OCI-LY3 (cell line): Measurements from ENCODE around the gene TLL2.

ENCODE experiments used
- CTCF ChIP-seq: fragments of 200-600, 300-600 bp; sonication (generic); IDR thresholded peaks from 2 replicates; pipeline ENCODE4 v1.5.1; 2014; ENCODE audit warnings: antibody characterized with exemption, low read length, low read depth
- EZH2phosphoT487 ChIP-seq: fragments of 200-600 bp; shearing (Covaris generic); IDR thresholded peaks from 2 replicates; pipeline ENCODE4 v1.6.1; 2018; ENCODE audit warnings: antibody characterized with exemption, mixed run types, low read depth

GRCh38 chr10:96465599-96465998, 48.1 kb downstream of the TLL2 start:
- TF ChIP-seq CTCF (no peak), EZH2phosphoT487 (no peak)
